IMR-90 (cell line): Measurements from ENCODE around the gene OR10R2. TPM values are rescaled to one million over a fixed set of nuclear protein-coding genes. Genes with fewer than 3 reads are reported as not detected.
"Not testable (repeated sequence)": the region's sequence is repeated elsewhere in the genome, so short reads cannot be mapped to it uniquely, and the experiment has no call there.

ENCODE experiments used
- ATAC-seq: fragments of 200-7000 bp; cut with Tn5 transposase; 2 replicates; pipeline ENCODE4 v1.9.1; 2020; ENCODE audit warnings: low read depth, mild to moderate bottlenecking, moderate library complexity
- BruUV-seq: library from RNA; stranded (reverse); fragments of 400-500 nt; replicated peaks from 2 replicates; lab custom pipeline; 2021; lab: Mats Ljungman, UMichigan
- CTCF ChIA-PET: fragments of 300-600 bp; formaldehyde crosslinking; extraction: SDS; loops from one replicate; lab custom pipeline; 2021; ENCODE audit warnings: antibody characterized with exemption; lab: Yijun Ruan, JAX
- POLR2A ChIA-PET: fragments of 300-600 bp; sonication (Branson Sonifier 250); formaldehyde crosslinking; loops from one replicate; lab custom pipeline; 2022; ENCODE audit warnings: antibody characterized with exemption; ENCODE audit not compliant: unreplicated experiment; lab: Charles Lee
- DNase-seq: peaks from one replicate; pipeline ENCODE4 v3.0.0; 2013
- H2AFZ ChIP-seq: replicated peaks from 2 replicates; pipeline ENCODE3; 2013; ENCODE audit warnings: low read length, mild to moderate bottlenecking; ENCODE audit not compliant: poor library complexity
- H2AK5ac ChIP-seq: 2 replicates; pipeline ENCODE4 v1.6.1; 2013; ENCODE audit warnings: low read depth, low read length, inconsistent platforms
- H2AK9ac ChIP-seq: replicated peaks from 2 replicates; pipeline ENCODE3; 2013; ENCODE audit warnings: mild to moderate bottlenecking, low read depth, low read length, moderate library complexity; ENCODE audit not compliant: poor library complexity
- H2BK120ac ChIP-seq: 2 replicates; pipeline ENCODE4 v1.6.1; 2013; ENCODE audit warnings: low read depth, low read length, inconsistent platforms
- H2BK15ac ChIP-seq: 3 replicates; pipeline ENCODE4 v1.6.1; 2013; ENCODE audit warnings: low read depth, low read length, inconsistent platforms
- H2BK20ac ChIP-seq: 2 replicates; pipeline ENCODE4 v1.6.1; 2013; ENCODE audit warnings: low read depth, mild to moderate bottlenecking, inconsistent platforms, low read length, moderate library complexity
- H2BK5ac ChIP-seq: 2 replicates; pipeline ENCODE4 v1.6.1; 2013; ENCODE audit warnings: mild to moderate bottlenecking, low read depth, low read length, inconsistent platforms; ENCODE audit not compliant: poor library complexity, severe bottlenecking
- H3K14ac ChIP-seq: replicated peaks from 2 replicates; pipeline ENCODE4 v1.6.1; 2013; ENCODE audit warnings: low read depth, low read length, inconsistent platforms
- H3K18ac ChIP-seq: 2 replicates; pipeline ENCODE4 v1.6.1; 2013; ENCODE audit warnings: low read depth, low read length, control low read depth
- H3K23ac ChIP-seq: 2 replicates; pipeline ENCODE4 v1.6.1; 2013; ENCODE audit warnings: low read depth, low read length, inconsistent platforms
- H3K27ac ChIP-seq: 2 replicates; pipeline ENCODE4 v1.5.1; 2013; ENCODE audit warnings: mild to moderate bottlenecking, control low read depth, low read length; ENCODE audit not compliant: insufficient read depth
- H3K27me3 ChIP-seq: 2 replicates; pipeline ENCODE4 v1.6.1; 2013; ENCODE audit warnings: low read length; ENCODE audit not compliant: control insufficient read depth, insufficient read depth
- H3K36me3 ChIP-seq: 2 replicates; pipeline ENCODE4 v1.6.1; 2013; ENCODE audit warnings: low read length, mixed read lengths; ENCODE audit not compliant: control insufficient read depth, insufficient read depth
- H3K4ac ChIP-seq: 2 replicates; pipeline ENCODE4 v1.6.1; 2013; ENCODE audit warnings: low read depth, low read length, inconsistent platforms
- H3K4me1 ChIP-seq: 2 replicates; pipeline ENCODE4 v1.6.1; 2013; ENCODE audit warnings: low read length, mixed read lengths; ENCODE audit not compliant: control insufficient read depth, insufficient read depth
- H3K4me2 ChIP-seq: 2 replicates; pipeline ENCODE4 v1.6.1; 2013; ENCODE audit warnings: low read depth, mild to moderate bottlenecking, control low read depth, low read length, moderate library complexity
- H3K4me3 ChIP-seq: 2 replicates; pipeline ENCODE4 v1.5.1; 2013; ENCODE audit warnings: low read depth, mild to moderate bottlenecking, control low read depth, low read length, moderate library complexity; ENCODE audit not compliant: insufficient read depth
- H3K56ac ChIP-seq: 2 replicates; pipeline ENCODE4 v1.6.1; 2013; ENCODE audit warnings: low read length, inconsistent platforms; ENCODE audit not compliant: insufficient read depth; ENCODE audit errors: extremely low read depth
- H3K79me1 ChIP-seq, 2 experiments: 2 replicates each; pipeline ENCODE4 v1.6.1; 2013; ENCODE audit warnings: low read length in 2 of 2, inconsistent platforms in 1 of 2, low read depth in 1 of 2
- H3K9ac ChIP-seq: 2 replicates; pipeline ENCODE4 v1.6.1; 2013; ENCODE audit warnings: low read depth, low read length, control low read depth
- H3K9me1 ChIP-seq: 2 replicates; pipeline ENCODE4 v1.6.1; 2013; ENCODE audit warnings: low read length, inconsistent platforms; ENCODE audit not compliant: insufficient read depth
- H3K9me3 ChIP-seq: 2 replicates; pipeline ENCODE4 v1.6.1; 2013; ENCODE audit warnings: low read length; ENCODE audit not compliant: control insufficient read depth, insufficient read depth
- H4K20me1 ChIP-seq: 2 replicates; pipeline ENCODE4 v1.6.1; 2013; ENCODE audit warnings: low read length, inconsistent platforms; ENCODE audit not compliant: insufficient read depth
- H4K5ac ChIP-seq: 2 replicates; pipeline ENCODE4 v1.6.1; 2013; ENCODE audit warnings: mild to moderate bottlenecking, low read depth, low read length, control low read depth
- H4K8ac ChIP-seq, 2 experiments: 2 replicates each; pipeline ENCODE4 v1.6.1; 2013; ENCODE audit warnings: low read depth in 2 of 2, low read length in 2 of 2, control low read depth in 1 of 2, inconsistent platforms in 1 of 2
- H4K91ac ChIP-seq: 2 replicates; pipeline ENCODE4 v1.6.1; 2013; ENCODE audit warnings: low read depth, low read length, inconsistent platforms; ENCODE audit not compliant: insufficient read depth
- CTCF ChIP-seq: conservative IDR thresholded peaks from 2 replicates; pipeline ENCODE4 v1.5.1; 2012; ENCODE audit warnings: mild to moderate bottlenecking, low read depth, low read length, improper control_type of control experiment
- FOS ChIP-seq: fragments of 150-350 bp; IDR thresholded peaks from 2 replicates; pipeline ENCODE4 v1.6.1; 2016; ENCODE audit warnings: low read depth, low read length
- MXI1 ChIP-seq: IDR thresholded peaks from 2 replicates; pipeline ENCODE4 v1.6.1; 2012; ENCODE audit warnings: low read depth, mild to moderate bottlenecking, low read length, moderate library complexity, borderline replicate concordance
- POLR2A ChIP-seq: IDR thresholded peaks from 2 replicates; pipeline ENCODE4 v1.6.1; 2012; ENCODE audit warnings: mild to moderate bottlenecking, low read depth, low read length
- RAD21 ChIP-seq: IDR thresholded peaks from 2 replicates; pipeline ENCODE4 v1.6.1; 2012; ENCODE audit warnings: low read length, improper control_type of control experiment
- WGBS, 2 experiments: methylation state at CpG; one replicate each; pipeline versions ENCODE4 v1.1.5 to v1.1.7; 2013; ENCODE audit warnings: missing lambda C conversion rate in 2 of 2; ENCODE audit not compliant: insufficient read length in 1 of 2; ENCODE audit errors: extremely low coverage in 2 of 2; 5-methylcytosine and 5-hydroxymethylcytosine counted together
- dilution Hi-C: fragments of 300-500 bp; cut with HindIII; formaldehyde crosslinking; loops from one replicate; pipeline ENCODE4 v1.14.3; 2018; ENCODE audit warnings: low sequenced_read_pairs; ENCODE audit not compliant: unreplicated experiment
- in situ Hi-C: fragments of 300-500 bp; cut with MboI; formaldehyde crosslinking; loops from 3 replicates; pipeline ENCODE4 v1.14.3; 2019; ENCODE audit warnings: low sequenced_read_pairs, inconsistent platforms, mixed read lengths
- intact Hi-C: fragments of 100-400 bp; cut with micrococcal nuclease; formaldehyde crosslinking; loops from 2 replicates; pipeline ENCODE4 v1.10.0; 2022
- polyA plus RNA-seq, 3 experiments: library from polyadenylated mRNA; depleted of rRNA; stranded (reverse); fragments of >200 nt; gene quantifications; 2 replicates each; pipeline ENCODE4 v1.2.3, GENCODE V29; 2012; ENCODE audit warnings: low replicate concordance in 1 of 3
- total RNA-seq: library from RNA; depleted of rRNA; stranded (reverse); fragments of >200 nt; gene quantifications from 2 replicates; pipeline ENCODE4 v1.2.3, GENCODE V29; 2012
- TF ChIP-seq, protein P1 (sequence below): fragments of 150-350 bp; IDR thresholded peaks from 2 replicates; pipeline ENCODE4 v1.6.1; 2017; ENCODE audit warnings: mild to moderate bottlenecking, antibody characterized with exemption, low read length, low read depth

The OR10R2 gene
- total and polyA plus RNA-seq, 2 of the 4 experiments (the other 2 are of a cell fraction) = not detected

DNA sequence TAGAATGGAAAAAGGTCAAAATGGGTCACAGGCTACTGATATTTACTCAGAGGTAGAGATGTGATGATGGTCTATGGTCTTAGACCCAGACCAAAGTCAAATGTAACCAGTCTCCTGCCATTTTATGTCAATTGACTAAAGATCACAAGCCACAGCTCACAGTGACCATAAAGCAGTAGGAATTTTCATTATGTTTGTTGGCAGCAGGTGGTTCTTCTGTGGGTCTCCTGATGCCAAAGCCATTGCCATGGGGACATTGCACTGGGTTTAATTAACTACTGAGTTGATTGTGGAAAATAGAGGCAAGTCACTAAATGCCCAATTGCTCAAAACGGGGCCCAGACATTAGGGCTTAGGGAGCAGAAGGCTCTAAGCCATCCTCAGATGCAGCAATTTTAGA, 45.9 kb upstream of the OR10R2 start, which contains the start of gene OR10K2:
Gene OR10K2, minus strand, starts transcription at position 101 of the 400 bp plus-strand sequence. CDS start 5,371 bp downstream, outside the sequence.
- intact Hi-C loops = no loop called here
- Histone ChIP-seq H3K9ac (no peak within 1 kb of the TSS), H3K4me2 (no peak within 1 kb of the TSS), H2AK9ac (no peak within 1 kb of the TSS), H2BK15ac (no peak within 1 kb of the TSS), H2AK5ac (no peak within 1 kb of the TSS), H3K56ac (no peak within 1 kb of the TSS), H2BK5ac (no peak within 1 kb of the TSS), H3K14ac (no peak within 1 kb of the TSS), H3K4ac (no peak within 1 kb of the TSS), H3K36me3 (no peaks in the 10 kb centered on the region), H3K79me1 (no peaks in the 10 kb centered on the region), H2AFZ (no peak within 1 kb of the TSS), H3K27me3 (no peaks in the 10 kb centered on the region), H3K9me3 (no peaks in the 10 kb centered on the region), H2BK120ac (no peak within 1 kb of the TSS), H3K4me1 (no peaks in the 10 kb centered on the region), H4K8ac (no peak within 1 kb of the TSS), H3K23ac (no peak within 1 kb of the TSS), H3K4me3 (no peak within 1 kb of the TSS), H4K5ac (no peak within 1 kb of the TSS), H4K91ac (no peak within 1 kb of the TSS), H2BK20ac (no peak within 1 kb of the TSS), H4K20me1 (no peaks in the 10 kb centered on the region), H3K18ac (no peak within 1 kb of the TSS), H3K9me1 (no peaks in the 10 kb centered on the region), H3K27ac (no peak within 1 kb of the TSS)
- no CpG with 5 or more reads among the region's 1 CpG for WGBS, 2 experiments
- BruUV-seq = no TSS peak
- ChIA-PET POLR2A (no interaction called here), CTCF (no interaction called here)
- TF ChIP-seq FOS (no peak), CTCF (no peak), RAD21 (no peak), MXI1 (no peak), POLR2A (no peak)
- TF ChIP-seq, protein P1, sequence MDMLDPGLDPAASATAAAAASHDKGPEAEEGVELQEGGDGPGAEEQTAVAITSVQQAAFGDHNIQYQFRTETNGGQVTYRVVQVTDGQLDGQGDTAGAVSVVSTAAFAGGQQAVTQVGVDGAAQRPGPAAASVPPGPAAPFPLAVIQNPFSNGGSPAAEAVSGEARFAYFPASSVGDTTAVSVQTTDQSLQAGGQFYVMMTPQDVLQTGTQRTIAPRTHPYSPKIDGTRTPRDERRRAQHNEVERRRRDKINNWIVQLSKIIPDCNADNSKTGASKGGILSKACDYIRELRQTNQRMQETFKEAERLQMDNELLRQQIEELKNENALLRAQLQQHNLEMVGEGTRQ = no peak
- in situ Hi-C loops = no loop called here
- dilution Hi-C loops = no loop called here
- DNase-seq = no peak
- no peak for ATAC-seq

DNA sequence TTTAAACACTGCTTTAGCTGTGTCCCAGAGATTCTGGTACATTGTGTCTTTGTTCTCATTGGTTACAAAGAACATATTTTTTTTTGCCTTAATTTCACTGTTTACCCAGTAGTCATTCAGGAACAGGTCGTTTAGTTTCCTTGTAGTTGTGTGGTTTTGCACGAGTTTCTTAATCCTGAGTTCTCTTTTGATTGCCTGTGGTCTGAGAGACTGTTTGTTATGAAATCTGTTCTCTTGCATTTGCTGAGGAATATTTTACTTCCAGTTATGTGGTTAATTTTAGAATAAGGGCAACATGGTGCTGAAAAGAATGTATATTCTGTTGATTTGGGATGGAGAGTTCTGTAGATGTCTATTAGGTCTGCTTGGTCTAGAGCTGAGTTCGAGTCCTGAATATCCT, 41.9 kb upstream of the OR10R2 start:
- H3K4me2 ChIP-seq, H3K18ac ChIP-seq, intact Hi-C loops, BruUV-seq, in situ Hi-C loops, ATAC-seq, H4K20me1 ChIP-seq, H3K9ac ChIP-seq, H2AK5ac ChIP-seq, H4K8ac ChIP-seq, POLR2A ChIA-PET, H3K4me3 ChIP-seq, H3K4ac ChIP-seq, H3K4me1 ChIP-seq, H4K91ac ChIP-seq, CTCF ChIA-PET, H2BK120ac ChIP-seq, dilution Hi-C loops, H3K23ac ChIP-seq, H2AK9ac ChIP-seq, DNase-seq, H2AFZ ChIP-seq, H3K9me1 ChIP-seq, H2BK5ac ChIP-seq, H3K27ac ChIP-seq, H4K5ac ChIP-seq, H2BK15ac ChIP-seq, H3K56ac ChIP-seq, H3K9me3 ChIP-seq, H3K14ac ChIP-seq, H3K36me3 ChIP-seq, H2BK20ac ChIP-seq, H3K27me3 ChIP-seq, H3K79me1 ChIP-seq: not testable (repeated sequence)
- WGBS, 2 experiments = no CpG with 5 or more reads among the region's 3 CpGs
